Astrocyte (in vitro differentiated cells and primary cell): ENCODE measurements around the gene KHDC1L. TPM values are rescaled to one million over a fixed set of nuclear protein-coding genes. Genes with fewer than 3 reads are reported as not detected.
"Not testable (repeated sequence)": the region's sequence is repeated elsewhere in the genome, so short reads cannot be mapped to it uniquely, and the experiment has no call there.

Experiments
- DNase-seq: peaks from one replicate; pipeline ENCODE4 v3.0.0-alpha.2; 2010; ENCODE audit warnings: low read depth
- FAIRE-seq: peaks from 2 replicates; lab custom pipeline; 2011; peaks lifted over from hg19 to GRCh38; lab: Jason Lieb, UNC
- H2AFZ ChIP-seq: 2 replicates; pipeline ENCODE4 v1.6.0; 2012; ENCODE audit warnings: low read depth, low read length, inconsistent platforms
- H3K27ac ChIP-seq: 2 replicates; pipeline ENCODE4 v1.5.1; 2011; ENCODE audit warnings: low read depth, low read length, inconsistent platforms
- H3K27me3 ChIP-seq: 2 replicates; pipeline ENCODE4 v1.6.0; 2011; ENCODE audit warnings: low read length, inconsistent platforms; ENCODE audit not compliant: insufficient read depth
- H3K36me3 ChIP-seq: 2 replicates; pipeline ENCODE4 v1.5.1; 2011; ENCODE audit warnings: low read length, inconsistent platforms; ENCODE audit not compliant: insufficient read depth
- H3K4me1 ChIP-seq: 2 replicates; pipeline ENCODE4 v1.5.1; 2011; ENCODE audit warnings: low read length, inconsistent platforms; ENCODE audit not compliant: insufficient read depth
- H3K4me2 ChIP-seq: 2 replicates; pipeline ENCODE4 v1.6.0; 2012; ENCODE audit warnings: low read length, inconsistent platforms
- H3K4me3 ChIP-seq: 2 replicates; pipeline ENCODE4 v1.5.1; 2011; ENCODE audit warnings: low read depth, mild to moderate bottlenecking, low read length, inconsistent platforms; ENCODE audit not compliant: insufficient read depth
- H3K79me2 ChIP-seq: 2 replicates; pipeline ENCODE4 v1.6.0; 2012; ENCODE audit warnings: mild to moderate bottlenecking, low read length, inconsistent platforms; ENCODE audit not compliant: insufficient read depth
- H3K9ac ChIP-seq: 2 replicates; pipeline ENCODE4 v1.6.0; 2012; ENCODE audit warnings: mild to moderate bottlenecking, low read length, inconsistent platforms
- H3K9me3 ChIP-seq: 2 replicates; pipeline ENCODE4 v1.5.1; 2012; ENCODE audit warnings: low read depth, mild to moderate bottlenecking, low read length, inconsistent platforms; ENCODE audit not compliant: insufficient read depth
- H4K20me1 ChIP-seq: 2 replicates; pipeline ENCODE4 v1.6.0; 2012; ENCODE audit warnings: low read length, inconsistent platforms; ENCODE audit not compliant: insufficient read depth
- H3K27ac Mint-ChIP-seq: one replicate; pipeline ENCODE4 v1.8.0; 2021; ENCODE audit warnings: mild to moderate bottlenecking, mixed read lengths; ENCODE audit not compliant: unreplicated experiment
- H3K27me3 Mint-ChIP-seq: one replicate; pipeline ENCODE4 v1.8.0; 2021; ENCODE audit warnings: low read depth, mixed read lengths; ENCODE audit not compliant: unreplicated experiment
- H3K36me3 Mint-ChIP-seq: one replicate; pipeline ENCODE4 v1.8.0; 2021; ENCODE audit warnings: low read depth, mixed read lengths; ENCODE audit not compliant: unreplicated experiment
- H3K4me1 Mint-ChIP-seq: one replicate; pipeline ENCODE4 v1.8.0; 2021; ENCODE audit warnings: low read depth, mixed read lengths; ENCODE audit not compliant: unreplicated experiment
- H3K4me3 Mint-ChIP-seq: one replicate; pipeline ENCODE4 v1.8.0; 2021; ENCODE audit warnings: mild to moderate bottlenecking, moderate library complexity, mixed read lengths; ENCODE audit not compliant: unreplicated experiment
- H3K9me3 Mint-ChIP-seq: one replicate; pipeline ENCODE4 v1.8.0; 2021; ENCODE audit warnings: mild to moderate bottlenecking, mixed read lengths; ENCODE audit not compliant: unreplicated experiment
- CTCF ChIP-seq: IDR thresholded peaks from 2 replicates; pipeline ENCODE4 v1.5.1; 2011; ENCODE audit warnings: low read depth, mild to moderate bottlenecking, inconsistent platforms, low read length, moderate library complexity; ENCODE audit not compliant: insufficient read depth
- EZH2 ChIP-seq: IDR thresholded peaks from 2 replicates; pipeline ENCODE4 v1.6.1; 2012; ENCODE audit warnings: mild to moderate bottlenecking, low read length, inconsistent platforms; ENCODE audit not compliant: insufficient read depth
- total RNA-seq: library from RNA; stranded (reverse); gene quantifications from 2 replicates; pipeline ENCODE4 v1.2.1, GENCODE V29; 2021

Gene KHDC1L
- total RNA-seq, 1 donor from 2014 or later: not detected

- TF ChIP-seq EZH2 (no peak), CTCF (no peak)
- H3K9me3 Mint-ChIP-seq: peaks cover 2% of the 10 kb centered on the region
- DNase-seq: no peak
These were observed 24.6 kb downstream of the KHDC1L start for GRCh38 chr6:73200735-73201134.

GRCh38 chr6:73200247-73200646, 25.0 kb downstream of the KHDC1L start:
- no peaks in the 10 kb centered on the region for H3K4me1 ChIP-seq
- TF ChIP-seq CTCF (no peak), EZH2 (no peak)
- no peak for DNase-seq
- no peaks in the 10 kb centered on the region for H3K9me3 ChIP-seq
- H3K36me3 ChIP-seq: no peaks in the 10 kb centered on the region
- H3K27me3 ChIP-seq: no peaks in the 10 kb centered on the region
- Mint-ChIP-seq H3K27me3 (no peaks in the 10 kb centered on the region), H3K4me1 (peaks cover 2% of the 10 kb centered on the region), H3K9me3 (peaks cover 2% of the 10 kb centered on the region), H3K4me3 (no peak overlapping the region), H3K27ac (no peak overlapping the region), H3K36me3 (no peaks in the 10 kb centered on the region)
- no peak overlapping the region for H3K27ac ChIP-seq
- H3K4me3 ChIP-seq: no peak overlapping the region
- H2AFZ ChIP-seq: no peak overlapping the region
- no peak for FAIRE-seq
- no peaks in the 10 kb centered on the region for H4K20me1 ChIP-seq
- H3K4me2 ChIP-seq: no peak overlapping the region
- no peaks in the 10 kb centered on the region for H3K79me2 ChIP-seq
- H3K9ac ChIP-seq: no peak overlapping the region

More at GRCh38 chr6:73200735-73201134, 24.6 kb downstream of the KHDC1L start:
- Histone ChIP-seq H3K36me3 (no peaks in the 10 kb centered on the region), H4K20me1 (no peaks in the 10 kb centered on the region), H3K79me2 (no peaks in the 10 kb centered on the region), H3K9me3 (no peaks in the 10 kb centered on the region), H3K27me3 (no peaks in the 10 kb centered on the region), H3K9ac (no peak overlapping the region), H3K4me2 (no peak overlapping the region), H3K27ac (no peak overlapping the region), H2AFZ (no peak overlapping the region), H3K4me1 (no peaks in the 10 kb centered on the region), H3K4me3 (no peak overlapping the region)
- H3K4me1 Mint-ChIP-seq: peaks cover 2% of the 10 kb centered on the region
- H3K4me3 Mint-ChIP-seq: no peak overlapping the region
- FAIRE-seq: no peak
- no peaks in the 10 kb centered on the region for H3K36me3 Mint-ChIP-seq
- H3K27ac Mint-ChIP-seq: no peak overlapping the region
- no peaks in the 10 kb centered on the region for H3K27me3 Mint-ChIP-seq

- no peak for TF ChIP-seq EZH2
- no peak for TF ChIP-seq CTCF
- FAIRE-seq: no peak
These were observed 30.6 kb downstream of the KHDC1L start for GRCh38 chr6:73194744-73195143.

DNA sequence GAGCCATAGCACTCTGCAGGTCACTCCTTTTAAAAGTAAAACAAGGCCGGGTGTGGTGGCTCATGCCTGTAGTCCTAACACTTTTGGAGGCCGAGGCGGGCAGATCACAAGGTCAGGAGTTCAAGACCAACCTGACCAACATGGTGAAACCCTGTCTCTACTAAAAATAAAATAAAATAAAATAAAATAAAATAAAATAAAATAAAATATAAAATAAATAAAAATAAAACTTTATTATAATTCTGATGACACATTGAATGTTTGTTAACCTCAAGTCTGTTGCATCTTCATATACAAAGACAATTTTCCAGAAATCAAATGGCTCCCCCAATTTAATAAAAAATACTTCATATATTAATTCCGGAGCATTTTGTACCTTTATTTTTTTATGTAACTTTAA, 32.0 kb downstream of the KHDC1L start:
- DNase-seq, H3K4me3 Mint-ChIP-seq, H4K20me1 ChIP-seq, H3K27me3 Mint-ChIP-seq, H3K36me3 ChIP-seq, H3K9me3 Mint-ChIP-seq, H3K79me2 ChIP-seq, H3K27me3 ChIP-seq, H3K9me3 ChIP-seq, H3K27ac ChIP-seq, H3K4me1 ChIP-seq, H3K9ac ChIP-seq, H3K4me2 ChIP-seq, H3K4me1 Mint-ChIP-seq, H3K4me3 ChIP-seq, FAIRE-seq, H3K36me3 Mint-ChIP-seq, H2AFZ ChIP-seq, H3K27ac Mint-ChIP-seq: not testable (repeated sequence)

More at GRCh38 chr6:73194744-73195143, 30.6 kb downstream of the KHDC1L start:
- Histone ChIP-seq H3K4me2 (no peak overlapping the region), H3K27ac (no peak overlapping the region), H2AFZ (no peak overlapping the region), H3K79me2 (no peaks in the 10 kb centered on the region), H3K9me3 (no peaks in the 10 kb centered on the region), H3K36me3 (no peaks in the 10 kb centered on the region), H3K4me1 (no peaks in the 10 kb centered on the region), H3K27me3 (no peaks in the 10 kb centered on the region), H3K4me3 (no peak overlapping the region), H4K20me1 (no peaks in the 10 kb centered on the region), H3K9ac (no peak overlapping the region)
- Mint-ChIP-seq H3K36me3 (no peaks in the 10 kb centered on the region), H3K9me3 (no peaks in the 10 kb centered on the region), H3K4me1 (no peaks in the 10 kb centered on the region), H3K27me3 (no peaks in the 10 kb centered on the region), H3K4me3 (no peak overlapping the region), H3K27ac (no peak overlapping the region)
- DNase-seq: no peak
